Prostate gland (tissue), 2 donors: ENCODE results near the gene AK9.

Source experiments
- CTCF ChIP-seq, 4 experiments: fragments of 200-600 bp in 2 of 4; fragments of 450-650 bp in 2 of 4; sonication (generic) in 2 of 4; IDR thresholded peaks; 1 replicate in 3 of 4; 2 replicates in 1 of 4; pipeline ENCODE4 v1.5.1; 2016 to 2019; ENCODE audit warnings: antibody characterized with exemption in 4 of 4, mild to moderate bottlenecking in 2 of 4, moderate library complexity in 2 of 4
- POLR2A ChIP-seq: fragments of 450-650 bp; IDR thresholded peaks from one replicate; pipeline ENCODE4 v1.6.1; 2016; ENCODE audit warnings: antibody characterized with exemption, mild to moderate bottlenecking
- POLR2AphosphoS5 ChIP-seq: sonication (generic); formaldehyde crosslinking; IDR thresholded peaks from one replicate; pipeline ENCODE4 v1.6.1; 2017; ENCODE audit warnings: antibody characterized with exemption

GRCh38 chr6:109474995-109475394, 216.0 kb downstream of the AK9 start:
- no peak for TF ChIP-seq CTCF (IDR thresholded peaks at IDR 0.05)
- no peak for TF ChIP-seq POLR2A
- TF ChIP-seq POLR2AphosphoS5: no peak
